ENCODE data around the gene NLRC5. TPM values are rescaled to one million over a fixed set of nuclear protein-coding genes. Genes with fewer than 3 reads are reported as not detected.

The NLRC5 gene
- total RNA-seq, 1 donor from 2014 or later: 1.5 TPM

DNA sequence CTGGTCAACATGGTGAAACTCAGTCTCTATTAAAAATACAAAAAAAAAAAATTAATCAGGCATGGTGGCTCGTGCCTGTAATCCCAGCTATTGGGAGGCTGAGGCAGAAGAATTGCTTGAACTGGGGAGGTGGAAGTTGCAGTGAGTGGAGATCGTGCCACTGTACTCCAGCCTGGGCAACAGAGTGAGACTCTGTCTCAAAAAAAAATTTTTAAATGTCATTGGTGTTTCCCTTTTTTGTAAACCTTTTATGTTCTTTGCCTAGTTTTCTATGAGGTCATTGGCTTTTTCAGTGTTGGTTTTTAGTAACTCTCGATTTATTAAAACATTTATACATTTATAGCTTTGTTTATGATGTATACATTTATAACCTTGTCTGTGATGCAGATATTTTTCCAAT lies 18.2 kb downstream of the NLRC5 start:
- TF ChIP-seq, protein P1, sequence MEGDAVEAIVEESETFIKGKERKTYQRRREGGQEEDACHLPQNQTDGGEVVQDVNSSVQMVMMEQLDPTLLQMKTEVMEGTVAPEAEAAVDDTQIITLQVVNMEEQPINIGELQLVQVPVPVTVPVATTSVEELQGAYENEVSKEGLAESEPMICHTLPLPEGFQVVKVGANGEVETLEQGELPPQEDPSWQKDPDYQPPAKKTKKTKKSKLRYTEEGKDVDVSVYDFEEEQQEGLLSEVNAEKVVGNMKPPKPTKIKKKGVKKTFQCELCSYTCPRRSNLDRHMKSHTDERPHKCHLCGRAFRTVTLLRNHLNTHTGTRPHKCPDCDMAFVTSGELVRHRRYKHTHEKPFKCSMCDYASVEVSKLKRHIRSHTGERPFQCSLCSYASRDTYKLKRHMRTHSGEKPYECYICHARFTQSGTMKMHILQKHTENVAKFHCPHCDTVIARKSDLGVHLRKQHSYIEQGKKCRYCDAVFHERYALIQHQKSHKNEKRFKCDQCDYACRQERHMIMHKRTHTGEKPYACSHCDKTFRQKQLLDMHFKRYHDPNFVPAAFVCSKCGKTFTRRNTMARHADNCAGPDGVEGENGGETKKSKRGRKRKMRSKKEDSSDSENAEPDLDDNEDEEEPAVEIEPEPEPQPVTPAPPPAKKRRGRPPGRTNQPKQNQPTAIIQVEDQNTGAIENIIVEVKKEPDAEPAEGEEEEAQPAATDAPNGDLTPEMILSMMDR (IDR thresholded peaks at IDR 0.05; ENCODE audit: partially characterized antibody, unreplicated experiment): no peak
- H3K27me3 Mint-ChIP-seq (ENCODE audit: unreplicated experiment): no peaks in the 10 kb centered on the region
- no peak for DNase-seq
- H3K36me3 Mint-ChIP-seq (ENCODE audit: unreplicated experiment): no peaks in the 10 kb centered on the region
- H3K27ac Mint-ChIP-seq (ENCODE audit: unreplicated experiment): no peak overlapping the region
- no peaks in the 10 kb centered on the region for H3K4me1 Mint-ChIP-seq (ENCODE audit: low read depth, unreplicated experiment)
- H3K9me3 Mint-ChIP-seq (ENCODE audit: unreplicated experiment): peaks cover 2% of the 10 kb centered on the region
- H3K4me3 Mint-ChIP-seq (ENCODE audit: unreplicated experiment): no peak overlapping the region

DNA sequence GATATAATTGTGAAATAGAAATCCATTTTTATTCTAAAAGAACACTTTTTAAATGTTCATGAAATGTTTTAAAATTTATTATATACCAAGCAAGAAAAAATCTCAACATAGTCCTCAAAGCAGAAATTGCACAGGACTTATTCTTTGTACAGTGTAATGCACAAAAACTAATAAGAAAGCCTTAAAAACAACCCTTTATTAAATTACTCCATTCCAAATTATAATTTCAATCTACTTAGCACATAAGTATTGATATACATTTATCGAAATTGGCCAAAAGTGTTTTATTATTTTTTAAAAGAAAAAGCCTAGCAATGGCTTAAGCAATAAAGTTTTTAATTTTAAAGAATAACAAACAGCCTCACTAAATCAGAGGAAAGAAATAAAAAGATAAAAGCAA lies 19.1 kb downstream of the NLRC5 start:
- Mint-ChIP-seq H3K27ac (ENCODE audit: unreplicated experiment) (no peak overlapping the region), H3K36me3 (ENCODE audit: unreplicated experiment) (no peaks in the 10 kb centered on the region), H3K27me3 (ENCODE audit: unreplicated experiment) (no peaks in the 10 kb centered on the region), H3K4me3 (ENCODE audit: unreplicated experiment) (no peak overlapping the region), H3K9me3 (ENCODE audit: unreplicated experiment) (peaks cover 2% of the 10 kb centered on the region), H3K4me1 (ENCODE audit: low read depth, unreplicated experiment) (no peaks in the 10 kb centered on the region)
- no peak for DNase-seq
- TF ChIP-seq, protein P1 (IDR thresholded peaks at IDR 0.05; ENCODE audit: partially characterized antibody, unreplicated experiment): no peak

DNA sequence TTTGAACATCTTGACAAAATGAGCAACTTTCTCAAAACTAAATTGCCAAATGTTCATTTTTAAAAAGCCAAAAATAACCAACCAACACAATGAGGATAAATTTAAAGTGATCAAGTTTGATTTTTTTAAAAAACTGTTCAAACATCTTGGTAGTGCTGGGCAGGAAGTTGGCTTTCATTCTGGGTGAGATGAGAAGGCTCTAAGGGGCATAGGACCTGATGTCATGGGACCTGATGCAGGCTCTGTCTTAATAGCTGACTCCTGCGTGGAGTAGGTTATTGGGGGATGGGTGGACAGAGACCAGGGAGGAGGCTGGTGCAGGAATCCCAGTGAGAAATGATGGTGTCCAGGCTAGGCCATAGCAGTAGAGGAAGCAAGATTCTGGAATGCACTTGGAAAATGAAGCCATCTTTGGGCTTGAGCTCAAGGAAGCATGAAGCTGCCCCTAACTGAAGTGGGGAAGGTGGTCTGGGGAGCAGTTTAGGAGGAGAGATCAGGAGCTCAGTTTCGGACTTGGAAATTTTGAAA lies 20.4 kb downstream of the NLRC5 start:
- Mint-ChIP-seq H3K4me1 (ENCODE audit: low read depth, unreplicated experiment) (no peaks in the 10 kb centered on the region), H3K27me3 (ENCODE audit: unreplicated experiment) (no peaks in the 10 kb centered on the region), H3K27ac (ENCODE audit: unreplicated experiment) (no peak overlapping the region), H3K4me3 (ENCODE audit: unreplicated experiment) (no peak overlapping the region), H3K9me3 (ENCODE audit: unreplicated experiment) (peaks cover 2% of the 10 kb centered on the region), H3K36me3 (ENCODE audit: unreplicated experiment) (no peaks in the 10 kb centered on the region)
- TF ChIP-seq, protein P1 (IDR thresholded peaks at IDR 0.05; ENCODE audit: partially characterized antibody, unreplicated experiment): no peak
- DNase-seq: no peak

DNA sequence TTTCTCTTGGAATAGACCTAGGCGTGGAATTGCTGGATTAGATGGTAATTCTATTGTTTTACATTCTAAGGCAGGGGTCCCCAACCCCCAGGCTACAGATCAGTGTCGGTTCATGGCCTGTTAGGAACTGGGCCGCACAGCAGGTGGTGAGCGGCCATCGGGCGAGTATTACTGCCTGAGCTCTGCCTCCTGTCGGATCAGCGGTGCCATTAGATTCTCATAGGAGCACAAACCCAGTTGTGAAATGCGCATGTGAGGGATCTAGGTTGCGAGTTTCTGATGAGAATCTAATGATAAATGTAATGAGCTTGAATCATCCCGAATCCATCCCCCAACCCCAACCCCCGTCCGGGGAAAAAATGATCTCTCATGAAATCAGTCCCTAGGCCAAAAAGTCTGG lies 23.0 kb downstream of the NLRC5 start:
- DNase-seq: no peak
- H3K36me3 Mint-ChIP-seq (ENCODE audit: unreplicated experiment): peaks cover 4% of the 10 kb centered on the region
- TF ChIP-seq, protein P1 (IDR thresholded peaks at IDR 0.05; ENCODE audit: partially characterized antibody, unreplicated experiment): no peak

DNA sequence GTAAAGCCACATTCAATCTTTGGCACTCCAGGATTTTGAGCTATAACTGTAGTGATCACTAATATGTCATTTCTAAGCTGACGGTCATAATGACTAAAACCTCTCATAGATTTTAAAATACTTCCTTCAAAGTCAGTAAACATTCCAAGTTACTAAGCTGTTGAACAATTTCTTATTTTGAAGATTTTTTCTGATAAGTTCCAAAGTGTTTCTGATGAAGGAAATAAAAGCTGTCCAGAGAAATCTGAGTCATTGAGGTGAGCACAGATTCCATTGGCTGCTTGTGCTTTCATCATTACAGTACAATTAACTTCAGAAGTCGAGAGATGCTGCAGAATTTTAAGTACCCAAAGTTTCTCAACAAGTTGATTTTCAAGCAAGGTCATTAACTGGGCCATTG lies 23.9 kb downstream of the NLRC5 start:
- Mint-ChIP-seq H3K4me3 (ENCODE audit: unreplicated experiment) (no peak overlapping the region), H3K4me1 (ENCODE audit: low read depth, unreplicated experiment) (no peaks in the 10 kb centered on the region), H3K9me3 (ENCODE audit: unreplicated experiment) (peaks cover 4% of the 10 kb centered on the region), H3K27me3 (ENCODE audit: unreplicated experiment) (peaks cover 3% of the 10 kb centered on the region), H3K36me3 (ENCODE audit: unreplicated experiment) (peaks cover 7% of the 10 kb centered on the region), H3K27ac (ENCODE audit: unreplicated experiment) (no peak overlapping the region)
- TF ChIP-seq, protein P1 (IDR thresholded peaks at IDR 0.05; ENCODE audit: partially characterized antibody, unreplicated experiment): no peak
- DNase-seq: no peak

More for the DNA sequence above, 23.0 kb downstream of the NLRC5 start:
- Mint-ChIP-seq H3K27me3 (ENCODE audit: unreplicated experiment) (peaks cover 3% of the 10 kb centered on the region), H3K27ac (ENCODE audit: unreplicated experiment) (no peak overlapping the region), H3K4me1 (ENCODE audit: low read depth, unreplicated experiment) (no peaks in the 10 kb centered on the region), H3K4me3 (ENCODE audit: unreplicated experiment) (no peak overlapping the region), H3K9me3 (ENCODE audit: unreplicated experiment) (peaks cover 4% of the 10 kb centered on the region)
